Measurements from ENCODE around the gene DOCK1. TPM values are rescaled to one million over a fixed set of nuclear protein-coding genes. Genes with fewer than 3 reads are reported as not detected.

Gene DOCK1
- total and polyA plus RNA-seq, 2 donors from 2014 or later = 15.8 to 81.7 TPM

GRCh38 chr10:127017541-127018297 lies 112.5 kb downstream of the DOCK1 start:
- H3K4me3 ChIP-seq (ENCODE audit: low read length in 3 of 3) = no peak overlapping the region
- H3K4me1 ChIP-seq (ENCODE audit: control insufficient read depth in 2 of 3, insufficient read depth in 2 of 3, low read depth in 1 of 3, low read length in 3 of 3) = peaks cover 0 to 15% (median 0%) of the 10 kb centered on the region in 3 donors
- FAIRE-seq (no peak), DNase-seq (no peak)
- intact Hi-C loops (cut with DNase I) = no loop called here
- H3K27me3 ChIP-seq (ENCODE audit: control insufficient read depth, insufficient read depth, low read length) = no peaks in the 10 kb centered on the region
- no peak for TF ChIP-seq CTCF (IDR thresholded peaks at IDR 0.05; ENCODE audit: borderline replicate concordance, extremely low read depth, insufficient read depth)
- H3K9me3 ChIP-seq (ENCODE audit: control insufficient read depth in 2 of 3, insufficient read depth in 1 of 3, low read length in 3 of 3) = no peaks in the 10 kb centered on the region
- no peak overlapping the region for H3K27ac ChIP-seq (ENCODE audit: low read depth in 2 of 2, low read length in 2 of 2)
- peaks cover 2 to 11% (median 4%) of the 10 kb centered on the region in 3 donors for H3K36me3 ChIP-seq (ENCODE audit: control insufficient read depth in 2 of 3, insufficient read depth in 3 of 3, low read length in 3 of 3)
- H3K9ac ChIP-seq (ENCODE audit: low read length in 3 of 3) = no peak overlapping the region

GRCh38 chr10:127018298-127018650 lies 113.0 kb downstream of the DOCK1 start:
- peaks cover 2 to 14% (median 6%) of the 10 kb centered on the region in 3 donors for H3K36me3 ChIP-seq (ENCODE audit: control insufficient read depth in 2 of 3, insufficient read depth in 3 of 3, low read length in 3 of 3)
- FAIRE-seq (no peak), DNase-seq (no peak)
- H3K27me3 ChIP-seq (ENCODE audit: control insufficient read depth, insufficient read depth, low read length) = no peaks in the 10 kb centered on the region
- peaks cover 0 to 10% (median 0%) of the 10 kb centered on the region in 3 donors for H3K4me1 ChIP-seq (ENCODE audit: control insufficient read depth in 2 of 3, insufficient read depth in 2 of 3, low read depth in 1 of 3, low read length in 3 of 3)
- no peaks in the 10 kb centered on the region for H3K9me3 ChIP-seq (ENCODE audit: control insufficient read depth in 2 of 3, insufficient read depth in 1 of 3, low read length in 3 of 3)
- intact Hi-C loops (cut with DNase I) = no loop called here
- no peak overlapping the region for H3K4me3 ChIP-seq (ENCODE audit: low read length in 3 of 3)
- H3K9ac ChIP-seq (ENCODE audit: low read length in 3 of 3) = no peak overlapping the region
- TF ChIP-seq CTCF (IDR thresholded peaks at IDR 0.05; ENCODE audit: borderline replicate concordance, extremely low read depth, insufficient read depth) = no peak
- H3K27ac ChIP-seq (ENCODE audit: low read depth in 2 of 2, low read length in 2 of 2) = no peak overlapping the region

- TF ChIP-seq CTCF (IDR thresholded peaks at IDR 0.05; ENCODE audit: borderline replicate concordance, extremely low read depth, insufficient read depth) = no peak
- Histone ChIP-seq H3K4me1 (ENCODE audit: control insufficient read depth in 2 of 3, insufficient read depth in 2 of 3, low read depth in 1 of 3, low read length in 3 of 3) (peaks cover 0 to 5% (median 0%) of the 10 kb centered on the region in 3 donors), H3K9ac (ENCODE audit: low read length in 3 of 3) (no peak overlapping the region), H3K36me3 (ENCODE audit: control insufficient read depth in 2 of 3, insufficient read depth in 3 of 3, low read length in 3 of 3) (peaks cover 4 to 15% (median 6%) of the 10 kb centered on the region in 3 donors), H3K4me3 (ENCODE audit: low read length in 3 of 3) (no peak overlapping the region), H3K27ac (ENCODE audit: low read depth in 2 of 2, low read length in 2 of 2) (no peak overlapping the region), H3K9me3 (ENCODE audit: control insufficient read depth in 2 of 3, insufficient read depth in 1 of 3, low read length in 3 of 3) (no peaks in the 10 kb centered on the region), H3K27me3 (ENCODE audit: control insufficient read depth, insufficient read depth, low read length) (no peaks in the 10 kb centered on the region)
- FAIRE-seq (no peak), DNase-seq (no peak)
- intact Hi-C loops (cut with DNase I) = no loop called here
Measured at GRCh38 chr10:127018766-127019165, 113.5 kb downstream of the DOCK1 start.
